Lung (tissue), 12 donors: ENCODE measurements around the gene DLG2. TPM values are rescaled to one million over a fixed set of nuclear protein-coding genes. Genes with fewer than 3 reads are reported as not detected.
A peak's percentile ranks its signal among the peaks of the same experiment; 100 is the strongest.

ENCODE experiments used
- ATAC-seq: fragments of 200-7000 bp; cut with Tn5 transposase; one replicate; pipeline ENCODE4 v1.9.1; 2020; ENCODE audit warnings: moderate number of reproducible peaks; ENCODE audit not compliant: insufficient read depth, low FRiP score
- DNase-seq, 3 donors: peaks; one replicate each; pipeline ENCODE4 v3.0.0-alpha.2; 2013 to 2017
- H3K27ac ChIP-seq, 2 donors: one replicate each; pipeline ENCODE4 v1.5.1; 2013; ENCODE audit warnings: mild to moderate bottlenecking in 2 of 2, moderate library complexity in 2 of 2, control low read depth in 1 of 2, inconsistent platforms in 1 of 2, low read depth in 1 of 2, low read length in 1 of 2
- H3K27me3 ChIP-seq, 3 donors: one replicate each; pipeline ENCODE4 v1.5.1; 2013; ENCODE audit warnings: low read length in 2 of 3; ENCODE audit not compliant: control insufficient read depth in 3 of 3, insufficient read depth in 3 of 3
- H3K36me3 ChIP-seq, 4 donors: one replicate each; pipeline ENCODE4 v1.5.1; 2013; ENCODE audit warnings: low read length in 4 of 4, mild to moderate bottlenecking in 1 of 4, moderate library complexity in 1 of 4; ENCODE audit not compliant: control insufficient read depth in 4 of 4, insufficient read depth in 4 of 4
- H3K4me1 ChIP-seq, 5 donors: one replicate each; pipeline ENCODE4 v1.5.1; 2013; ENCODE audit warnings: low read length in 5 of 5, mild to moderate bottlenecking in 2 of 5, moderate library complexity in 1 of 5; ENCODE audit not compliant: control insufficient read depth in 5 of 5, insufficient read depth in 5 of 5
- H3K4me3 ChIP-seq: one replicate; pipeline ENCODE4 v1.5.1; 2013; ENCODE audit warnings: mild to moderate bottlenecking, control low read depth, moderate library complexity
- H3K9ac ChIP-seq, 2 donors: one replicate each; pipeline ENCODE4 v1.5.1; 2013; ENCODE audit warnings: low read length in 2 of 2, control low read depth in 1 of 2; ENCODE audit not compliant: insufficient read depth in 1 of 2
- H3K9me3 ChIP-seq, 4 donors: one replicate each; pipeline ENCODE4 v1.5.1; 2013; ENCODE audit warnings: low read length in 3 of 4, mild to moderate bottlenecking in 1 of 4, moderate library complexity in 1 of 4; ENCODE audit not compliant: control insufficient read depth in 4 of 4, insufficient read depth in 3 of 4
- WGBS, 2 donors: extraction: QIAGEN DNeasy Blood & Tissue Kit; methylation state at CpG; one replicate each; pipeline ENCODE4 v1.1.7; 2013; 5-methylcytosine and 5-hydroxymethylcytosine counted together
- polyA plus RNA-seq, 2 donors: library from polyadenylated mRNA; stranded (reverse); fragments of 200-250 nt; gene quantifications; one replicate each; pipeline ENCODE4 v1.2.1, GENCODE V29; 2013
- total RNA-seq, 2 donors: library from RNA; depleted of rRNA in 1 of 2; stranded (reverse); fragments of >200 nt in 1 of 2; gene quantifications; one replicate each; pipeline ENCODE4 v1.2.1, GENCODE V29; 2014 to 2021
- TF ChIP-seq, protein P1 (sequence below): IDR thresholded peaks from 2 replicates; pipeline ENCODE4 v1.5.1; 2012; ENCODE audit warnings: mild to moderate bottlenecking; ENCODE audit errors: control extremely low read depth, extremely low read depth
- donor health status: control.
- donor health status: control.
- donor health status: Bipolar disorder and iron deficiency.
- donor health status: healthy.
- donor health status: DM: yes; HTN: yes; CAD: no.

The DLG2 gene
- total and polyA plus RNA-seq, 4 donors = 0.32 to 24.1 (median 5.4) TPM

DNA sequence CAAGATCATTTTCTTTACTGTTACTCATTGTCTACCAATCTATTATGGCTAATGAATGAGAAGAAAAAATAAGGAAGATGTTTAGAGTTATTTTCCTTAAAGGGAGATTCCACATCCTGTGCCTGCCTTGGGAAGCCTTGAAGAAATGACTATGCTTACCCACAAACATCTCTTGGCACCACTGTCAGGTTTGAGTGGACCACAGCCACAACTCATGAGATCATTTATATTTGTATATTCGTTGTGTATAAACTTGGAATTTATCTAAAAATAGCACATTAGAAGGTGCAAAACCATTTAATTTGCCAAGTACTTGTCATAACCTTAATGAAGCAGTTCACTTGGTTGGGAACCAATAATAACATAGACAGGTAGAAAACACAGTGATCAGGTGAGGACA, 740.8 kb downstream of the DLG2 start:
- no peaks in the 10 kb centered on the region for H3K9me3 ChIP-seq
- ATAC-seq (no peak), DNase-seq (no peak)
- no peak overlapping the region for H3K9ac ChIP-seq
- no peaks in the 10 kb centered on the region for H3K36me3 ChIP-seq
- H3K27ac ChIP-seq = peak overlapping the region in 1 of 2 donors; percentile 77
- peaks cover 0 to 7% (median 0%) of the 10 kb centered on the region in 5 donors for H3K4me1 ChIP-seq
- H3K4me3 ChIP-seq = no peak overlapping the region
- TF ChIP-seq, protein P1, sequence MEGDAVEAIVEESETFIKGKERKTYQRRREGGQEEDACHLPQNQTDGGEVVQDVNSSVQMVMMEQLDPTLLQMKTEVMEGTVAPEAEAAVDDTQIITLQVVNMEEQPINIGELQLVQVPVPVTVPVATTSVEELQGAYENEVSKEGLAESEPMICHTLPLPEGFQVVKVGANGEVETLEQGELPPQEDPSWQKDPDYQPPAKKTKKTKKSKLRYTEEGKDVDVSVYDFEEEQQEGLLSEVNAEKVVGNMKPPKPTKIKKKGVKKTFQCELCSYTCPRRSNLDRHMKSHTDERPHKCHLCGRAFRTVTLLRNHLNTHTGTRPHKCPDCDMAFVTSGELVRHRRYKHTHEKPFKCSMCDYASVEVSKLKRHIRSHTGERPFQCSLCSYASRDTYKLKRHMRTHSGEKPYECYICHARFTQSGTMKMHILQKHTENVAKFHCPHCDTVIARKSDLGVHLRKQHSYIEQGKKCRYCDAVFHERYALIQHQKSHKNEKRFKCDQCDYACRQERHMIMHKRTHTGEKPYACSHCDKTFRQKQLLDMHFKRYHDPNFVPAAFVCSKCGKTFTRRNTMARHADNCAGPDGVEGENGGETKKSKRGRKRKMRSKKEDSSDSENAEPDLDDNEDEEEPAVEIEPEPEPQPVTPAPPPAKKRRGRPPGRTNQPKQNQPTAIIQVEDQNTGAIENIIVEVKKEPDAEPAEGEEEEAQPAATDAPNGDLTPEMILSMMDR = no peak
- WGBS, 2 donors = 28 to 53% methylated on average over 1 of the region's 1 CpG
- no peaks in the 10 kb centered on the region for H3K27me3 ChIP-seq

DNA sequence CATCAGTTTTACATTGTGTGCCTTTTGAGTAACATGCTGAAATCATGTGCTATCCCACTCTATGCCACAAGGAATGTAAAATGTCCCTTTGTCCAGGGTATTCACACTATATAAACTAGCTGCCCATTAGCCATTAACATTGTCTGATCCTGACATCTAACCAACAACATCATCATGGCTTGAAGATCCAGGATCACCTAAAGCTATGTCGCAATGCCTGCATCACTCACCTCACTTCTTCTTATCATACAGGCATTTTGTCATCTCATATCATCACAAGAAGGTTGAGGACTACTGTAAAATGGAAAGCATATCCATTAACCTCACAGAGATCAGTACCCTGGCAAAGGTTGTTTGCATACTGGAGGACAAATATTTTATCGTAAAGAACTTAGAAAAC, 742.3 kb downstream of the DLG2 start:
- Histone ChIP-seq H3K4me1 (peaks cover 0 to 7% (median 0%) of the 10 kb centered on the region in 5 donors), H3K9ac (no peak overlapping the region), H3K9me3 (no peaks in the 10 kb centered on the region), H3K27me3 (no peaks in the 10 kb centered on the region), H3K27ac (no peak overlapping the region), H3K36me3 (no peaks in the 10 kb centered on the region), H3K4me3 (no peak overlapping the region)
- TF ChIP-seq, protein P1 = no peak
- DNase-seq = no peak
- 91 to 95% methylated on average over 2 of the region's 2 CpGs for WGBS, 2 donors
- ATAC-seq = no peak

GRCh38 chr11:84882056-84882455, 745.1 kb downstream of the DLG2 start:
- DNase-seq (peak in 2 of 3 donors; percentile 48 to 71), ATAC-seq (no peak)
- Histone ChIP-seq H3K4me1 (peaks cover 0 to 7% (median 0%) of the 10 kb centered on the region in 5 donors), H3K4me3 (no peak overlapping the region), H3K27me3 (no peaks in the 10 kb centered on the region), H3K27ac (no peak overlapping the region), H3K36me3 (no peaks in the 10 kb centered on the region), H3K9ac (no peak overlapping the region), H3K9me3 (no peaks in the 10 kb centered on the region)
- 11 to 30% methylated on average over 2 of the region's 2 CpGs for WGBS, 2 donors
- TF ChIP-seq, protein P1 = no peak

GRCh38 chr11:84871116-84871515, 756.0 kb downstream of the DLG2 start:
- WGBS, 2 donors = 93 to 97% methylated on average over 2 of the region's 2 CpGs
- no peak for ATAC-seq
- H3K9me3 ChIP-seq = no peaks in the 10 kb centered on the region
- no peaks in the 10 kb centered on the region for H3K36me3 ChIP-seq
- no peak overlapping the region for H3K27ac ChIP-seq
- TF ChIP-seq, protein P1 = no peak
- no peak overlapping the region for H3K9ac ChIP-seq
- peaks cover 0 to 3% (median 0%) of the 10 kb centered on the region in 5 donors for H3K4me1 ChIP-seq
- H3K27me3 ChIP-seq = no peaks in the 10 kb centered on the region
- no peak overlapping the region for H3K4me3 ChIP-seq
- DNase-seq = no peak
